Naive thymus-derived CD4-positive, alpha-beta T cell (primary cell): Measurements from ENCODE around the gene ATF6. TPM values are rescaled to one million over a fixed set of nuclear protein-coding genes. Genes with fewer than 3 reads are reported as not detected.

Experiments
- ATAC-seq: fragments of 150-1000 bp; cut with Tn5 transposase; 2 replicates; pipeline ENCODE4 v1.10.0; 2021; ENCODE audit warnings: mild to moderate bottlenecking, moderate library complexity
- CTCF ChIA-PET: fragments of 350-600 bp; sonication (Branson Sonifier 250); formaldehyde crosslinking; loops from one replicate; lab custom pipeline; 2021; ENCODE audit warnings: antibody characterized with exemption; lab: Charles Lee
- POLR2A ChIA-PET: fragments of 350-600 bp; sonication (Branson Sonifier 250); formaldehyde crosslinking; loops from one replicate; lab custom pipeline; 2021; ENCODE audit warnings: antibody characterized with exemption, inconsistent platforms; lab: Charles Lee
- DNase-seq, 9 donors: peaks; one replicate each; pipeline versions ENCODE4 v3.0.0 to v3.0.0-alpha.2; 2020 to 2022; ENCODE audit warnings: mixed read lengths in 1 of 9
- H3K27ac ChIP-seq: one replicate; pipeline ENCODE4 v1.7.0; 2013; ENCODE audit warnings: mild to moderate bottlenecking, low read depth, low read length, moderate library complexity
- H3K27me3 ChIP-seq, 2 donors: one replicate each; pipeline ENCODE4 v1.7.0; 2013; ENCODE audit warnings: low read length in 2 of 2, mild to moderate bottlenecking in 2 of 2, moderate library complexity in 2 of 2; ENCODE audit not compliant: control insufficient read depth in 2 of 2, insufficient read depth in 2 of 2
- H3K36me3 ChIP-seq, 3 experiments: 1 replicate in 2 of 3; 2 replicates in 1 of 3; pipeline ENCODE4 v1.7.0; 2013; ENCODE audit warnings: low read length in 3 of 3, mild to moderate bottlenecking in 3 of 3, moderate library complexity in 1 of 3; ENCODE audit not compliant: insufficient read depth in 3 of 3, control insufficient read depth in 2 of 3
- H3K4me1 ChIP-seq, 2 donors: one replicate each; pipeline ENCODE4 v1.7.0; 2013; ENCODE audit warnings: low read length in 2 of 2, mild to moderate bottlenecking in 2 of 2, moderate library complexity in 1 of 2; ENCODE audit not compliant: control insufficient read depth in 2 of 2, insufficient read depth in 2 of 2
- H3K4me3 ChIP-seq: 2 replicates; pipeline ENCODE4 v1.7.0; 2013; ENCODE audit warnings: mild to moderate bottlenecking, low read length
- H3K9me3 ChIP-seq, 3 experiments: 1 replicate in 2 of 3; 2 replicates in 1 of 3; pipeline ENCODE4 v1.7.0; 2013; ENCODE audit warnings: low read length in 3 of 3; ENCODE audit not compliant: control insufficient read depth in 2 of 3
- H3K27ac Mint-ChIP-seq, 9 donors: one replicate each; pipeline ENCODE4 v1.8.0; 2020 to 2022; ENCODE audit warnings: mixed read lengths in 9 of 9, mild to moderate bottlenecking in 8 of 9, moderate library complexity in 5 of 9, inconsistent platforms in 2 of 9
- H3K27me3 Mint-ChIP-seq, 5 donors: one replicate each; pipeline ENCODE4 v1.8.0; 2021 to 2022; ENCODE audit warnings: mixed read lengths in 5 of 5, mild to moderate bottlenecking in 1 of 5
- H3K36me3 Mint-ChIP-seq, 5 donors: one replicate each; pipeline ENCODE4 v1.8.0; 2020 to 2022; ENCODE audit warnings: mixed read lengths in 5 of 5, mild to moderate bottlenecking in 3 of 5, inconsistent platforms in 1 of 5
- H3K4me1 Mint-ChIP-seq, 7 donors: one replicate each; pipeline ENCODE4 v1.8.0; 2020 to 2022; ENCODE audit warnings: mixed read lengths in 7 of 7, mild to moderate bottlenecking in 3 of 7, inconsistent platforms in 1 of 7
- H3K4me3 Mint-ChIP-seq, 10 donors: one replicate each; pipeline ENCODE4 v1.8.0; 2020 to 2022; ENCODE audit warnings: mild to moderate bottlenecking in 10 of 10, mixed read lengths in 10 of 10, moderate library complexity in 6 of 10, inconsistent platforms in 2 of 10
- H3K9me3 Mint-ChIP-seq, 11 donors: one replicate each; pipeline ENCODE4 v1.8.0; 2020 to 2022; ENCODE audit warnings: mixed read lengths in 11 of 11, mild to moderate bottlenecking in 4 of 11, inconsistent platforms in 1 of 11, moderate library complexity in 1 of 11
- intact Hi-C, 2 donors: fragments of 100-400 bp; cut with micrococcal nuclease; formaldehyde crosslinking; loops; one replicate each; pipeline ENCODE4 v1.15.1; 2023
- polyA plus RNA-seq, 2 donors: library from polyadenylated mRNA; unstranded; fragments of 300-500 nt; fragmentation: Illumina TruSeq; gene quantifications; one replicate each; pipeline ENCODE4 v1.2.3, GENCODE V29; 2021
- total RNA-seq, 6 experiments: library from RNA in 5 of 6; stranded (reverse) in 5 of 6; gene quantifications; 1 replicate in 5 of 6; 2 replicates in 1 of 6; pipeline ENCODE4 v1.2.3 and lab custom pipeline; 2021 to 2026

Gene ATF6
- total and polyA plus RNA-seq, 7 experiments from 2014 or later, result 17.9 to 27.5 (median 22.5) TPM

- no peaks in the 10 kb centered on the region for H3K27me3 ChIP-seq
- peaks cover 8 to 32% (median 19%) of the 10 kb centered on the region in 5 donors for H3K36me3 Mint-ChIP-seq
- intact Hi-C loops, result no loop called here
- no peak overlapping the region for H3K4me3 ChIP-seq
- no peak overlapping the region for H3K4me3 Mint-ChIP-seq
- H3K27me3 Mint-ChIP-seq, result no peaks in the 10 kb centered on the region
- H3K9me3 ChIP-seq, result no peaks in the 10 kb centered on the region
- peaks cover 0 to 2% (median 0%) of the 10 kb centered on the region in 11 donors for H3K9me3 Mint-ChIP-seq
- POLR2A ChIA-PET, result no interaction called here
- H3K4me1 Mint-ChIP-seq, result peaks cover 24 to 66% (median 49%) of the 10 kb centered on the region in 7 donors
- peaks cover 0 to 12% (median 0%) of the 10 kb centered on the region in 3 experiments for H3K36me3 ChIP-seq
- DNase-seq (no peak), ATAC-seq (no peak)
- CTCF ChIA-PET, result interaction anchor here (1.5 kb wide), 1 partner anchor 166 kb away, joined by 4 read pairs; no protein-coding TSS in a partner anchor
- peaks cover 0 to 23% of the 10 kb centered on the region in 2 donors for H3K4me1 ChIP-seq
- H3K27ac ChIP-seq, result no peak overlapping the region
- peak overlapping the region in 2 of 9 donors; percentile 23 to 56 for H3K27ac Mint-ChIP-seq
Observed at GRCh38 chr1:161958425-161958824, 192.3 kb downstream of the ATF6 start.

GRCh38 chr1:161962091-161962887 lies 196.2 kb downstream of the ATF6 start:
- Histone ChIP-seq H3K9me3 (no peaks in the 10 kb centered on the region), H3K27me3 (no peaks in the 10 kb centered on the region), H3K4me3 (peak overlapping the region; percentile 27), H3K4me1 (peaks cover 0 to 11% of the 10 kb centered on the region in 2 donors), H3K36me3 (peaks cover 0 to 18% (median 0%) of the 10 kb centered on the region in 3 experiments), H3K27ac (peak overlapping the region; percentile 58)
- Mint-ChIP-seq H3K4me1 (peaks cover 6 to 47% (median 30%) of the 10 kb centered on the region in 7 donors), H3K27ac (peak overlapping the region; percentile 85 to 94 (median 88)), H3K9me3 (peaks cover 0 to 4% (median 0%) of the 10 kb centered on the region in 11 donors), H3K4me3 (peak overlapping the region; percentile 63 to 92 (median 85)), H3K36me3 (peaks cover 10 to 53% (median 39%) of the 10 kb centered on the region in 5 donors), H3K27me3 (no peaks in the 10 kb centered on the region)
- ChIA-PET CTCF (interaction anchor here (0.9 to 1.6 kb wide), 4 partner anchors 29 to 75 kb away, joined by 3 to 4 read pairs (median 4); no protein-coding TSS in a partner anchor), POLR2A (interaction anchor here (0.9 kb wide), 1 partner anchor 46 kb away, joined by 4 read pairs; no protein-coding TSS in a partner anchor)
- DNase-seq (peak in 3 of 9 donors; percentile 8 to 14 (median 10)), ATAC-seq (peak; percentile 38)
- intact Hi-C loops, result loop anchor here (2.0 kb wide), 1 partner anchor 27 kb away; no protein-coding TSS in a partner anchor

- peaks cover 0 to 6% (median 0%) of the 10 kb centered on the region in 3 experiments for H3K36me3 ChIP-seq
- Mint-ChIP-seq H3K36me3 (peaks cover 7 to 40% (median 26%) of the 10 kb centered on the region in 5 donors), H3K9me3 (peaks cover 0 to 4% (median 0%) of the 10 kb centered on the region in 11 donors), H3K27ac (peak overlapping the region in 1 of 9 donors; percentile 37), H3K4me3 (no peak overlapping the region), H3K27me3 (no peaks in the 10 kb centered on the region), H3K4me1 (peaks cover 9 to 43% (median 33%) of the 10 kb centered on the region in 7 donors)
- CTCF ChIA-PET, result no interaction called here
- POLR2A ChIA-PET, result no interaction called here
- no peak overlapping the region for H3K4me3 ChIP-seq
- DNase-seq (no peak), ATAC-seq (no peak)
- no peaks in the 10 kb centered on the region for H3K27me3 ChIP-seq
- intact Hi-C loops, result no loop called here
- H3K4me1 ChIP-seq, result peaks cover 0 to 11% of the 10 kb centered on the region in 2 donors
- H3K9me3 ChIP-seq, result no peaks in the 10 kb centered on the region
- H3K27ac ChIP-seq, result no peak overlapping the region
Observed at GRCh38 chr1:161966067-161966466, 199.9 kb downstream of the ATF6 start.

GRCh38 chr1:161970036-161970435 lies 203.9 kb downstream of the ATF6 start:
- Mint-ChIP-seq H3K27ac (peak overlapping the region in 4 of 9 donors; percentile 14 to 69 (median 58)), H3K4me1 (peaks cover 0 to 22% (median 9%) of the 10 kb centered on the region in 7 donors), H3K9me3 (no peaks in the 10 kb centered on the region), H3K36me3 (peaks cover 7 to 30% (median 21%) of the 10 kb centered on the region in 5 donors), H3K4me3 (no peak overlapping the region), H3K27me3 (no peaks in the 10 kb centered on the region)
- Histone ChIP-seq H3K4me3 (no peak overlapping the region), H3K9me3 (no peaks in the 10 kb centered on the region), H3K4me1 (no peaks in the 10 kb centered on the region), H3K27me3 (no peaks in the 10 kb centered on the region), H3K27ac (no peak overlapping the region), H3K36me3 (peaks cover 0 to 6% (median 0%) of the 10 kb centered on the region in 3 experiments)
- DNase-seq, result no peak
- ChIA-PET CTCF (no interaction called here), POLR2A (no interaction called here)
- intact Hi-C loops, result no loop called here
- no peak for ATAC-seq

- Mint-ChIP-seq H3K27me3 (no peaks in the 10 kb centered on the region), H3K4me3 (no peak overlapping the region), H3K4me1 (peaks cover 0 to 22% (median 9%) of the 10 kb centered on the region in 7 donors), H3K36me3 (peaks cover 7 to 27% (median 21%) of the 10 kb centered on the region in 5 donors), H3K9me3 (no peaks in the 10 kb centered on the region), H3K27ac (peak overlapping the region in 3 of 9 donors; percentile 12 to 68 (median 51))
- H3K27ac ChIP-seq, result no peak overlapping the region
- POLR2A ChIA-PET, result no interaction called here
- H3K9me3 ChIP-seq, result no peaks in the 10 kb centered on the region
- DNase-seq (no peak), ATAC-seq (no peak)
- H3K4me3 ChIP-seq, result no peak overlapping the region
- H3K36me3 ChIP-seq, result peaks cover 0 to 6% (median 0%) of the 10 kb centered on the region in 3 experiments
- no peaks in the 10 kb centered on the region for H3K27me3 ChIP-seq
- CTCF ChIA-PET, result no interaction called here
- H3K4me1 ChIP-seq, result no peaks in the 10 kb centered on the region
- intact Hi-C loops, result no loop called here
Observed at GRCh38 chr1:161970633-161971032, 204.5 kb downstream of the ATF6 start.

GRCh38 chr1:161972828-161973227 lies 206.7 kb downstream of the ATF6 start:
- Histone ChIP-seq H3K4me1 (no peaks in the 10 kb centered on the region), H3K27ac (no peak overlapping the region), H3K36me3 (no peaks in the 10 kb centered on the region), H3K9me3 (no peaks in the 10 kb centered on the region), H3K27me3 (no peaks in the 10 kb centered on the region), H3K4me3 (no peak overlapping the region)
- H3K4me3 Mint-ChIP-seq, result no peak overlapping the region
- peaks cover 0 to 22% (median 9%) of the 10 kb centered on the region in 7 donors for H3K4me1 Mint-ChIP-seq
- peak overlapping the region in 1 of 9 donors; percentile 62 for H3K27ac Mint-ChIP-seq
- H3K9me3 Mint-ChIP-seq, result no peaks in the 10 kb centered on the region
- ChIA-PET POLR2A (no interaction called here), CTCF (no interaction called here)
- DNase-seq (no peak), ATAC-seq (no peak)
- peaks cover 0 to 5% (median under 1%) of the 10 kb centered on the region in 5 donors for H3K36me3 Mint-ChIP-seq
- H3K27me3 Mint-ChIP-seq, result no peaks in the 10 kb centered on the region
- intact Hi-C loops, result no loop called here
